GM23338 (cell line): ENCODE data around the gene TMEM169. TPM values are rescaled to one million over a fixed set of nuclear protein-coding genes. Genes with fewer than 3 reads are reported as not detected.
A peak's percentile ranks its signal among the peaks of the same experiment; 100 is the strongest.

Source experiments
- ATAC-seq: fragments of 200-7000 bp; cut with Tn5 transposase; 3 replicates; pipeline ENCODE4 v1.9.1; 2020
- DNase-seq: peaks from one replicate; pipeline ENCODE4 v3.0.0-alpha.2; 2015; ENCODE audit warnings: low spot score
- H2AFZ ChIP-seq: fragments of 200-600 bp; sonication (generic); 2 replicates; pipeline ENCODE4 v1.8.0; 2016; ENCODE audit warnings: antibody characterized with exemption, mild to moderate bottlenecking, moderate library complexity
- H3F3A ChIP-seq: fragments of 200-600 bp; sonication (generic); replicated peaks from 2 replicates; pipeline ENCODE4 v1.8.0; 2017; ENCODE audit warnings: antibody characterized with exemption, mixed run types, low read depth
- H3K27ac ChIP-seq: fragments of 200-600 bp; sonication (generic); 2 replicates; pipeline ENCODE4 v1.6.1; 2016; ENCODE audit warnings: low read depth
- H3K27me3 ChIP-seq: fragments of 200-600 bp; sonication (generic); 2 replicates; pipeline ENCODE4 v1.8.0; 2016; ENCODE audit warnings: mild to moderate bottlenecking, mixed run types, moderate library complexity; ENCODE audit not compliant: insufficient read depth
- H3K36me3 ChIP-seq: fragments of 200-600 bp; sonication (generic); 2 replicates; pipeline ENCODE4 v1.8.0; 2016; ENCODE audit warnings: mild to moderate bottlenecking; ENCODE audit not compliant: insufficient read depth
- H3K4me1 ChIP-seq: fragments of 200-600 bp; sonication (generic); 2 replicates; pipeline ENCODE4 v1.8.0; 2016; ENCODE audit warnings: mild to moderate bottlenecking, moderate library complexity; ENCODE audit not compliant: insufficient read depth
- H3K4me2 ChIP-seq: fragments of 200-600 bp; sonication (generic); 2 replicates; pipeline ENCODE4 v1.7.1; 2017; ENCODE audit warnings: mixed run types
- H3K4me3 ChIP-seq: fragments of 200-600 bp; sonication (generic); 2 replicates; pipeline ENCODE4 v1.6.1; 2016; ENCODE audit warnings: mixed run types
- H3K79me2 ChIP-seq: fragments of 200-600 bp; sonication (generic); replicated peaks from 2 replicates; pipeline ENCODE4 v1.8.0; 2017; ENCODE audit warnings: mild to moderate bottlenecking; ENCODE audit not compliant: insufficient read depth
- H3K9me2 ChIP-seq: fragments of 200-600 bp; sonication (generic); 2 replicates; pipeline ENCODE4 v1.8.0; 2017; ENCODE audit not compliant: insufficient read depth
- H4K20me1 ChIP-seq: fragments of 200-600 bp; sonication (generic); replicated peaks from 2 replicates; pipeline ENCODE4 v1.8.0; 2017; ENCODE audit warnings: mild to moderate bottlenecking; ENCODE audit not compliant: insufficient read depth
- H3K27ac Mint-ChIP-seq: 2 replicates; pipeline ENCODE4 v1.8.0; 2020; ENCODE audit warnings: inconsistent platforms, mild to moderate bottlenecking, moderate library complexity, mixed read lengths
- H3K27me3 Mint-ChIP-seq: 3 replicates; pipeline ENCODE4 v1.8.0; 2022; ENCODE audit warnings: low read depth, mild to moderate bottlenecking, moderate library complexity, mixed read lengths, inconsistent platforms; ENCODE audit not compliant: insufficient read depth, poor library complexity
- H3K36me3 Mint-ChIP-seq: 3 replicates; pipeline ENCODE4 v1.8.0; 2021; ENCODE audit warnings: low read depth, mild to moderate bottlenecking, inconsistent platforms, moderate library complexity, mixed read lengths
- H3K4me1 Mint-ChIP-seq: 3 replicates; pipeline ENCODE4 v1.8.0; 2020; ENCODE audit warnings: mild to moderate bottlenecking, inconsistent platforms, mixed read lengths
- H3K4me3 Mint-ChIP-seq: 3 replicates; pipeline ENCODE4 v1.8.0; 2021; ENCODE audit warnings: moderate library complexity, mild to moderate bottlenecking, inconsistent platforms, mixed read lengths
- H3K9me3 Mint-ChIP-seq: 3 replicates; pipeline ENCODE4 v1.8.0; 2020; ENCODE audit warnings: moderate library complexity, mild to moderate bottlenecking, inconsistent platforms, mixed read lengths
- EZH2 ChIP-seq: fragments of 200-600 bp; sonication (generic); IDR thresholded peaks from one replicate; pipeline ENCODE4 v1.8.0; 2017; ENCODE audit warnings: antibody characterized with exemption, mild to moderate bottlenecking, low read depth; ENCODE audit not compliant: unreplicated experiment
- EZH2phosphoT487 ChIP-seq: fragments of 200-600 bp; sonication (generic); IDR thresholded peaks from one replicate; pipeline ENCODE4 v1.8.1; 2018; ENCODE audit warnings: antibody characterized with exemption; ENCODE audit not compliant: unreplicated experiment
- JUNB ChIP-seq: IDR thresholded peaks from one replicate; pipeline ENCODE4 v1.6.1; 2016; ENCODE audit warnings: antibody characterized with exemption; ENCODE audit not compliant: unreplicated experiment
- POLR2AphosphoS5 ChIP-seq: IDR thresholded peaks from 2 replicates; pipeline ENCODE4 v1.6.1; 2016; ENCODE audit warnings: antibody characterized with exemption, low read depth
- ZNF114 ChIP-seq: fragments of 250-450 bp; sonication (Bioruptor Pico); IDR thresholded peaks from 2 replicates; pipeline ENCODE4 v1.5.0; 2020; ENCODE audit warnings: mild to moderate bottlenecking, moderate library complexity
- ZNF331 ChIP-seq: fragments of 250-450 bp; sonication (Bioruptor Pico); IDR thresholded peaks from 2 replicates; pipeline ENCODE4 v1.5.0; 2020; ENCODE audit warnings: low read depth, mild to moderate bottlenecking, moderate library complexity
- polyA plus RNA-seq: library from polyadenylated mRNA; unstranded; fragments of >200 nt; fragmentation: Nextera tagmentation; extraction: Ambion mirVana; gene quantifications from 2 replicates; pipeline ENCODE4 v1.2.1, GENCODE V29; 2016
- total RNA-seq: library from RNA; depleted of rRNA; stranded (reverse); fragments of >200 nt; shearing (Covaris generic); gene quantifications from 2 replicates; pipeline ENCODE4 v1.2.3, GENCODE V29; 2014
- TF ChIP-seq, protein P1 (sequence below): IDR thresholded peaks from one replicate; pipeline ENCODE4 v1.6.1; 2018; ENCODE audit warnings: antibody characterized with exemption; ENCODE audit not compliant: unreplicated experiment
- TF ChIP-seq, protein P2 (sequence below): fragments of 250-450 bp; sonication (Bioruptor Pico); IDR thresholded peaks from 2 replicates; pipeline ENCODE4 v1.5.0; 2020; ENCODE audit warnings: mild to moderate bottlenecking, moderate library complexity

The TMEM169 gene
- total and polyA plus RNA-seq, 2 experiments from 2014 or later, result 1.4 to 3.9 TPM

DNA sequence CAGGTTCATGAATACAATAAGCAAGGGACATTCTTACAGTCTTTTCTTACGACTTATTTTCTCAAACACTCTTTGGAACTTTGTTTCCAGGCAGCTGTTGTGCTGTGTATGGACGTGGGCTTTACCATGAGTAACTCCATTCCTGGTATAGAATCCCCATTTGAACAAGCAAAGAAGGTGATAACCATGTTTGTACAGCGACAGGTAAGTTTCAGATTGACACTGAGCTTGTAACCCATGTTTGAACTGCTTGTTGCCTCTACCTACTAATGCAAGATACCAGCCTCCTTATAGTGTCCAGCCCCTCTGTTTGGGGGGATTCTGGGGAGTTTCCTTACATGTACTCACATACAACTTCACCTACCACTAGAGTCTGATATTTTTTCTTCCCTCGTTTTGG lies 31.2 kb downstream of the TMEM169 start:
- Histone ChIP-seq H3K79me2 (peaks cover 69% of the 10 kb centered on the region), H3K4me2 (no peak overlapping the region), H3K9me2 (no peaks in the 10 kb centered on the region), H3K27me3 (no peaks in the 10 kb centered on the region), H4K20me1 (no peaks in the 10 kb centered on the region; the same call in 1 of the 2 replicates), H3F3A (peaks cover 36% of the 10 kb centered on the region), H3K4me1 (peaks cover 20% of the 10 kb centered on the region), H3K4me3 (no peak overlapping the region), H3K36me3 (peaks cover 62% of the 10 kb centered on the region), H2AFZ (no peak overlapping the region), H3K27ac (peak overlapping the region; percentile 83)
- H3K4me1 Mint-ChIP-seq, result peaks cover 58% of the 10 kb centered on the region
- H3K36me3 Mint-ChIP-seq, result peaks cover 86% of the 10 kb centered on the region
- ATAC-seq (no peak), DNase-seq (no peak)
- peak overlapping the region; percentile 54; the same call in 1 of the 2 replicates for H3K27ac Mint-ChIP-seq
- peaks cover 20% of the 10 kb centered on the region for H3K27me3 Mint-ChIP-seq
- TF ChIP-seq EZH2phosphoT487, result peak; percentile 48
- TF ChIP-seq, protein P1, sequence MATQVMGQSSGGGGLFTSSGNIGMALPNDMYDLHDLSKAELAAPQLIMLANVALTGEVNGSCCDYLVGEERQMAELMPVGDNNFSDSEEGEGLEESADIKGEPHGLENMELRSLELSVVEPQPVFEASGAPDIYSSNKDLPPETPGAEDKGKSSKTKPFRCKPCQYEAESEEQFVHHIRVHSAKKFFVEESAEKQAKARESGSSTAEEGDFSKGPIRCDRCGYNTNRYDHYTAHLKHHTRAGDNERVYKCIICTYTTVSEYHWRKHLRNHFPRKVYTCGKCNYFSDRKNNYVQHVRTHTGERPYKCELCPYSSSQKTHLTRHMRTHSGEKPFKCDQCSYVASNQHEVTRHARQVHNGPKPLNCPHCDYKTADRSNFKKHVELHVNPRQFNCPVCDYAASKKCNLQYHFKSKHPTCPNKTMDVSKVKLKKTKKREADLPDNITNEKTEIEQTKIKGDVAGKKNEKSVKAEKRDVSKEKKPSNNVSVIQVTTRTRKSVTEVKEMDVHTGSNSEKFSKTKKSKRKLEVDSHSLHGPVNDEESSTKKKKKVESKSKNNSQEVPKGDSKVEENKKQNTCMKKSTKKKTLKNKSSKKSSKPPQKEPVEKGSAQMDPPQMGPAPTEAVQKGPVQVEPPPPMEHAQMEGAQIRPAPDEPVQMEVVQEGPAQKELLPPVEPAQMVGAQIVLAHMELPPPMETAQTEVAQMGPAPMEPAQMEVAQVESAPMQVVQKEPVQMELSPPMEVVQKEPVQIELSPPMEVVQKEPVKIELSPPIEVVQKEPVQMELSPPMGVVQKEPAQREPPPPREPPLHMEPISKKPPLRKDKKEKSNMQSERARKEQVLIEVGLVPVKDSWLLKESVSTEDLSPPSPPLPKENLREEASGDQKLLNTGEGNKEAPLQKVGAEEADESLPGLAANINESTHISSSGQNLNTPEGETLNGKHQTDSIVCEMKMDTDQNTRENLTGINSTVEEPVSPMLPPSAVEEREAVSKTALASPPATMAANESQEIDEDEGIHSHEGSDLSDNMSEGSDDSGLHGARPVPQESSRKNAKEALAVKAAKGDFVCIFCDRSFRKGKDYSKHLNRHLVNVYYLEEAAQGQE, result no peak
- H3K9me3 Mint-ChIP-seq, result no peaks in the 10 kb centered on the region; the same call in 2 of the 3 replicates
- H3K4me3 Mint-ChIP-seq, result no peak overlapping the region

DNA sequence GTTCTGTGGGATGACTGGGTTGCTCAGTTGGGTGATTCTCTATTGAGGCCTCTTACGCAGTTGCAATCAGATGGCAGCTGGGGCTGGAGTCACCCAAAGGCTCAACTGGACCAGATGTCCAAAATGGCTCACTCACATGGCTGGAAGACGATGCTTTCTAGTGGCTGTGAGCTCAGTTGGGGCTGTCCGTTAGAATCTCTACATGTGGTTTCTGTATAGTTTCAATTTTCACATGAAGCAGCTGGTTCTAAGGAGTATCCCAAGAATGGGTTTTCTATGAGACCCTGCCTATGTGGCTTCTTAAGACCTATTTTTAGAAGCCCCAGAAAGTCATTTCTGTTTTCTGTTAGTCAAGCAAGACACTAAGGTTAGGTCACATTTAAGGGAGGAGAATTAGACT lies 31.9 kb downstream of the TMEM169 start:
- no peak overlapping the region for H3K4me3 Mint-ChIP-seq
- ATAC-seq (no peak), DNase-seq (no peak)
- Histone ChIP-seq H2AFZ (no peak overlapping the region), H4K20me1 (no peaks in the 10 kb centered on the region; the same call in 1 of the 2 replicates), H3K27me3 (no peaks in the 10 kb centered on the region), H3K9me2 (no peaks in the 10 kb centered on the region), H3K4me2 (no peak overlapping the region), H3K79me2 (peaks cover 76% of the 10 kb centered on the region), H3F3A (peaks cover 36% of the 10 kb centered on the region), H3K4me1 (peaks cover 14% of the 10 kb centered on the region), H3K36me3 (peaks cover 68% of the 10 kb centered on the region), H3K4me3 (no peak overlapping the region), H3K27ac (peak overlapping the region; percentile 83)
- peaks cover 52% of the 10 kb centered on the region for H3K4me1 Mint-ChIP-seq
- peaks cover 19% of the 10 kb centered on the region for H3K27me3 Mint-ChIP-seq
- H3K36me3 Mint-ChIP-seq, result peaks cover 92% of the 10 kb centered on the region
- H3K27ac Mint-ChIP-seq, result peak overlapping the region; percentile 54; the same call in 1 of the 2 replicates
- TF ChIP-seq, protein P2, sequence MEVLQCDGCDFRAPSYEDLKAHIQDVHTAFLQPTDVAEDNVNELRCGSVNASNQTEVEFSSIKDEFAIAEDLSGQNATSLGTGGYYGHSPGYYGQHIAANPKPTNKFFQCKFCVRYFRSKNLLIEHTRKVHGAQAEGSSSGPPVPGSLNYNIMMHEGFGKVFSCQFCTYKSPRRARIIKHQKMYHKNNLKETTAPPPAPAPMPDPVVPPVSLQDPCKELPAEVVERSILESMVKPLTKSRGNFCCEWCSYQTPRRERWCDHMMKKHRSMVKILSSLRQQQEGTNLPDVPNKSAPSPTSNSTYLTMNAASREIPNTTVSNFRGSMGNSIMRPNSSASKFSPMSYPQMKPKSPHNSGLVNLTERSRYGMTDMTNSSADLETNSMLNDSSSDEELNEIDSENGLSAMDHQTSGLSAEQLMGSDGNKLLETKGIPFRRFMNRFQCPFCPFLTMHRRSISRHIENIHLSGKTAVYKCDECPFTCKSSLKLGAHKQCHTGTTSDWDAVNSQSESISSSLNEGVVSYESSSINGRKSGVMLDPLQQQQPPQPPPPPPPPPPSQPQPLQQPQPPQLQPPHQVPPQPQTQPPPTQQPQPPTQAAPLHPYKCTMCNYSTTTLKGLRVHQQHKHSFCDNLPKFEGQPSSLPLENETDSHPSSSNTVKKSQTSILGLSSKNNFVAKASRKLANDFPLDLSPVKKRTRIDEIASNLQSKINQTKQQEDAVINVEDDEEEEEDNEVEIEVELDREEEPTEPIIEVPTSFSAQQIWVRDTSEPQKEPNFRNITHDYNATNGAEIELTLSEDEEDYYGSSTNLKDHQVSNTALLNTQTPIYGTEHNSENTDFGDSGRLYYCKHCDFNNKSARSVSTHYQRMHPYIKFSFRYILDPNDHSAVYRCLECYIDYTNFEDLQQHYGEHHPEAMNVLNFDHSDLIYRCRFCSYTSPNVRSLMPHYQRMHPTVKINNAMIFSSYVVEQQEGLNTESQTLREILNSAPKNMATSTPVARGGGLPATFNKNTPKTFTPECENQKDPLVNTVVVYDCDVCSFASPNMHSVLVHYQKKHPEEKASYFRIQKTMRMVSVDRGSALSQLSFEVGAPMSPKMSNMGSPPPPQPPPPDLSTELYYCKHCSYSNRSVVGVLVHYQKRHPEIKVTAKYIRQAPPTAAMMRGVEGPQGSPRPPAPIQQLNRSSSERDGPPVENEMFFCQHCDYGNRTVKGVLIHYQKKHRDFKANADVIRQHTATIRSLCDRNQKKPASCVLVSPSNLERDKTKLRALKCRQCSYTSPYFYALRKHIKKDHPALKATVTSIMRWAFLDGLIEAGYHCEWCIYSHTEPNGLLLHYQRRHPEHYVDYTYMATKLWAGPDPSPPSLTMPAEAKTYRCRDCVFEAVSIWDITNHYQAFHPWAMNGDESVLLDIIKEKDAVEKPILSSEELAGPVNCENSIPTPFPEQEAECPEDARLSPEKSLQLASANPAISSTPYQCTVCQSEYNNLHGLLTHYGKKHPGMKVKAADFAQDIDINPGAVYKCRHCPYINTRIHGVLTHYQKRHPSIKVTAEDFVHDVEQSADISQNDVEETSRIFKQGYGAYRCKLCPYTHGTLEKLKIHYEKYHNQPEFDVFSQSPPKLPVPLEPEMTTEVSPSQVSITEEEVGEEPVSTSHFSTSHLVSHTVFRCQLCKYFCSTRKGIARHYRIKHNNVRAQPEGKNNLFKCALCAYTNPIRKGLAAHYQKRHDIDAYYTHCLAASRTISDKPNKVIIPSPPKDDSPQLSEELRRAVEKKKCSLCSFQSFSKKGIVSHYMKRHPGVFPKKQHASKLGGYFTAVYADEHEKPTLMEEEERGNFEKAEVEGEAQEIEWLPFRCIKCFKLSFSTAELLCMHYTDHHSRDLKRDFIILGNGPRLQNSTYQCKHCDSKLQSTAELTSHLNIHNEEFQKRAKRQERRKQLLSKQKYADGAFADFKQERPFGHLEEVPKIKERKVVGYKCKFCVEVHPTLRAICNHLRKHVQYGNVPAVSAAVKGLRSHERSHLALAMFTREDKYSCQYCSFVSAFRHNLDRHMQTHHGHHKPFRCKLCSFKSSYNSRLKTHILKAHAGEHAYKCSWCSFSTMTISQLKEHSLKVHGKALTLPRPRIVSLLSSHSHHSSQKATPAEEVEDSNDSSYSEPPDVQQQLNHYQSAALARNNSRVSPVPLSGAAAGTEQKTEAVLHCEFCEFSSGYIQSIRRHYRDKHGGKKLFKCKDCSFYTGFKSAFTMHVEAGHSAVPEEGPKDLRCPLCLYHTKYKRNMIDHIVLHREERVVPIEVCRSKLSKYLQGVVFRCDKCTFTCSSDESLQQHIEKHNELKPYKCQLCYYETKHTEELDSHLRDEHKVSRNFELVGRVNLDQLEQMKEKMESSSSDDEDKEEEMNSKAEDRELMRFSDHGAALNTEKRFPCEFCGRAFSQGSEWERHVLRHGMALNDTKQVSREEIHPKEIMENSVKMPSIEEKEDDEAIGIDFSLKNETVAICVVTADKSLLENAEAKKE, result no peak
- no peak for TF ChIP-seq ZNF331
- no peak for TF ChIP-seq POLR2AphosphoS5
- no peak for TF ChIP-seq JUNB
- no peak for TF ChIP-seq EZH2
- no peak for TF ChIP-seq ZNF114
- TF ChIP-seq, protein P1, result no peak
- no peaks in the 10 kb centered on the region; the same call in 2 of the 3 replicates for H3K9me3 Mint-ChIP-seq
